ENCODE data around the gene HDLBP.

HDLBP gene

GRCh38 chr2:241315093-241315878 is at the start of gene HDLBP:
TSS of gene HDLBP (minus strand) at chr2:241315672. CDS start at chr2:241266869, 48,803 bp downstream.
- DNase-seq: peak; percentile 90 to 100 (median 97)

- no peak for DNase-seq
Measured at GRCh38 chr2:241364781-241365180, 49.3 kb upstream of the HDLBP start.

GRCh38 chr2:241363426-241363825 is 48.0 kb upstream of the HDLBP start:
- no peak for DNase-seq

GRCh38 chr2:241359481-241360045 is 44.1 kb upstream of the HDLBP start:
- no peak for DNase-seq

- no peak for DNase-seq
Measured at GRCh38 chr2:241358470-241358869, 43.0 kb upstream of the HDLBP start.

- no peak for DNase-seq
Measured at GRCh38 chr2:241357531-241357930, 42.1 kb upstream of the HDLBP start.

GRCh38 chr2:241356871-241357260 is 41.4 kb upstream of the HDLBP start:
- DNase-seq: no peak

GRCh38 chr2:241355983-241356870 is 40.8 kb upstream of the HDLBP start, which contains the start of gene FARP2:
TSS of gene FARP2 (plus strand) at chr2:241356285. CDS start at chr2:241373108, 16,823 bp downstream.
- DNase-seq: peak; percentile 42 to 100 (median 98)

- DNase-seq: peak in 27 of 51 donors; percentile 15 to 76 (median 57)
Measured at GRCh38 chr2:241354668-241355658, 39.5 kb upstream of the HDLBP start.

- no peak for DNase-seq
Measured at GRCh38 chr2:241352227-241352626, 36.8 kb upstream of the HDLBP start.

GRCh38 chr2:241351640-241352031 is 36.2 kb upstream of the HDLBP start:
- DNase-seq: no peak

- DNase-seq: no peak
Measured at GRCh38 chr2:241350878-241351639, 35.6 kb upstream of the HDLBP start.

GRCh38 chr2:241350530-241350877 is 35.0 kb upstream of the HDLBP start:
- no peak for DNase-seq

GRCh38 chr2:241349941-241350340 is 34.5 kb upstream of the HDLBP start:
- no peak for DNase-seq

GRCh38 chr2:241344925-241345651 is 29.6 kb upstream of the HDLBP start:
- DNase-seq: no peak

GRCh38 chr2:241340631-241341163 is 25.2 kb upstream of the HDLBP start:
- DNase-seq: no peak

GRCh38 chr2:241339839-241340630 is 24.6 kb upstream of the HDLBP start:
- no peak for DNase-seq

GRCh38 chr2:241334813-241335212 is 19.3 kb upstream of the HDLBP start:
- no peak for DNase-seq
